ENCODE data around the gene PPA1. TPM values are rescaled to one million over a fixed set of nuclear protein-coding genes. Genes with fewer than 3 reads are reported as not detected.

The PPA1 gene
- total RNA-seq, 4 donors from 2014 or later, result 151 to 209 (median 185) TPM

DNA sequence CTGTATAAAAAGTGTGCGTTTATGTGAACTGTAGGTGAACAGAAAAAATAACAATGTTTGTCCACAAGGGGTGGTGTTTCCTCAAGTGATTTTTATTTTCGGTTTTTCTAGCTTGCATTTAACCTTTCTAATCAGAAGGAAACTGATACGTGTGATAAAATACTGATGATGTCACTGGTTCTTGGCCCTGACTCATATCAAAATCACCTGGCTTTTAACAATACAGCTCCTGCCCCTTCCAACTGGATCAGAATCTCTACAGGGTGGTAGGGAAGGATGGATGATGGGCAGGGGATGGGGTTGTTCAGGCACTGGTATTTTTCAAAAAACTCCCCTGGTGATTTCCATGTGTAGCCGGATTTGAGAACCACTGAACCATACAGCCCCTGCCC, 39.7 kb upstream of the PPA1 start:
- 20 to 23% methylated on average over 4 of the region's 4 CpGs for WGBS, 2 donors
- no peaks in the 10 kb centered on the region for H3K9me3 ChIP-seq
- H3K36me3 ChIP-seq, result no peaks in the 10 kb centered on the region
- TF ChIP-seq POLR2A (IDR thresholded peaks at IDR 0.05), result no peak
- TF ChIP-seq, protein P1, sequence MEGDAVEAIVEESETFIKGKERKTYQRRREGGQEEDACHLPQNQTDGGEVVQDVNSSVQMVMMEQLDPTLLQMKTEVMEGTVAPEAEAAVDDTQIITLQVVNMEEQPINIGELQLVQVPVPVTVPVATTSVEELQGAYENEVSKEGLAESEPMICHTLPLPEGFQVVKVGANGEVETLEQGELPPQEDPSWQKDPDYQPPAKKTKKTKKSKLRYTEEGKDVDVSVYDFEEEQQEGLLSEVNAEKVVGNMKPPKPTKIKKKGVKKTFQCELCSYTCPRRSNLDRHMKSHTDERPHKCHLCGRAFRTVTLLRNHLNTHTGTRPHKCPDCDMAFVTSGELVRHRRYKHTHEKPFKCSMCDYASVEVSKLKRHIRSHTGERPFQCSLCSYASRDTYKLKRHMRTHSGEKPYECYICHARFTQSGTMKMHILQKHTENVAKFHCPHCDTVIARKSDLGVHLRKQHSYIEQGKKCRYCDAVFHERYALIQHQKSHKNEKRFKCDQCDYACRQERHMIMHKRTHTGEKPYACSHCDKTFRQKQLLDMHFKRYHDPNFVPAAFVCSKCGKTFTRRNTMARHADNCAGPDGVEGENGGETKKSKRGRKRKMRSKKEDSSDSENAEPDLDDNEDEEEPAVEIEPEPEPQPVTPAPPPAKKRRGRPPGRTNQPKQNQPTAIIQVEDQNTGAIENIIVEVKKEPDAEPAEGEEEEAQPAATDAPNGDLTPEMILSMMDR (IDR thresholded peaks at IDR 0.05), result peak in 5 of 6 experiments; percentile 17 to 54 (median 35)
- H3K4me1 ChIP-seq, result no peaks in the 10 kb centered on the region
- no peak for DNase-seq
- H3K27me3 ChIP-seq, result no peaks in the 10 kb centered on the region
- no peak overlapping the region for H3K27ac ChIP-seq
- H3K4me3 ChIP-seq (replicated peaks in 1 of 3), result no peak overlapping the region
- intact Hi-C loops (cut with DNase I), result no loop called here

- no peaks in the 10 kb centered on the region for H3K9me3 ChIP-seq
- H3K27ac ChIP-seq, result no peak overlapping the region
- H3K36me3 ChIP-seq, result no peaks in the 10 kb centered on the region
- no peak for TF ChIP-seq POLR2A (IDR thresholded peaks at IDR 0.05)
- TF ChIP-seq, protein P1 (IDR thresholded peaks at IDR 0.05), result no peak
- H3K27me3 ChIP-seq, result no peaks in the 10 kb centered on the region
- no peaks in the 10 kb centered on the region for H3K4me1 ChIP-seq
- intact Hi-C loops (cut with DNase I), result no loop called here
- no peak overlapping the region for H3K4me3 ChIP-seq (replicated peaks in 1 of 3)
- DNase-seq, result no peak
- WGBS, 2 donors, result 73 to 76% methylated on average over 17 of the region's 17 CpGs
These were observed 39.0 kb upstream of the PPA1 start for GRCh38 chr10:70271996-70272924.

DNA sequence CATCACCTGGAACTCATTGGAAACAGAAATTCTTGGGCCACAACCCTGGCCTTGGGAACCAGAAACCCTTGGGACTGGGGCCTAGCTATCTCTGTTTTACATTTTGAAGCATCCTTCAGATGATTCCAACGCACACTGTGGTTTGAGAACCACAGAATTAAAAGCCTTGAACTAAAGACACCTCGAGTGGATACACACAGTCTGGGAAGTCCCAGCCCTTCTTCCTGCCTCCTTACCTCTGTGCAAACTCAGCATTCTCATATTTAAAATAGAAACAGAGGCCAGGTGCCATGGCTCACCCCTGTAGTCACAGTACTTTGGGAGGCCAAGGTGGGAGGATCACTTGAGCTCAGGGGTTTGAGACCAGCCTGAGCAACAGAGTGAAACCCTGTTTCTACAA, 37.7 kb upstream of the PPA1 start:
- Histone ChIP-seq H3K4me1 (no peaks in the 10 kb centered on the region), H3K27me3 (no peaks in the 10 kb centered on the region), H3K27ac (no peak overlapping the region), H3K4me3 (replicated peaks in 1 of 3) (no peak overlapping the region), H3K36me3 (no peaks in the 10 kb centered on the region), H3K9me3 (no peaks in the 10 kb centered on the region)
- TF ChIP-seq POLR2A (IDR thresholded peaks at IDR 0.05), result no peak
- TF ChIP-seq, protein P1 (IDR thresholded peaks at IDR 0.05), result no peak
- no peak for DNase-seq
- WGBS, 2 donors, result 83 to 88% methylated on average over 2 of the region's 2 CpGs
- intact Hi-C loops (cut with DNase I), result no loop called here

GRCh38 chr10:70269741-70270140, 36.5 kb upstream of the PPA1 start:
- H3K27me3 ChIP-seq, result no peaks in the 10 kb centered on the region
- WGBS, 2 donors, result 98 to 99% methylated on average over 3 of the region's 3 CpGs
- no peaks in the 10 kb centered on the region for H3K9me3 ChIP-seq
- no peaks in the 10 kb centered on the region for H3K36me3 ChIP-seq
- intact Hi-C loops (cut with DNase I), result loop anchor here (5.0 kb wide), 1 partner anchor 93 kb away; no protein-coding TSS in a partner anchor
- H3K4me3 ChIP-seq (replicated peaks in 1 of 3), result no peak overlapping the region
- TF ChIP-seq POLR2A (IDR thresholded peaks at IDR 0.05), result no peak
- TF ChIP-seq, protein P1 (IDR thresholded peaks at IDR 0.05), result no peak
- no peaks in the 10 kb centered on the region for H3K4me1 ChIP-seq
- no peak for DNase-seq
- no peak overlapping the region for H3K27ac ChIP-seq

- intact Hi-C loops (cut with DNase I), result loop anchor here (5.0 kb wide), 1 partner anchor 94 kb away; no protein-coding TSS in a partner anchor
- Histone ChIP-seq H3K36me3 (no peaks in the 10 kb centered on the region), H3K27ac (no peak overlapping the region), H3K9me3 (no peaks in the 10 kb centered on the region), H3K27me3 (no peaks in the 10 kb centered on the region), H3K4me3 (replicated peaks in 1 of 3) (no peak overlapping the region), H3K4me1 (no peaks in the 10 kb centered on the region)
- TF ChIP-seq, protein P1 (IDR thresholded peaks at IDR 0.05), result no peak
- TF ChIP-seq POLR2A (IDR thresholded peaks at IDR 0.05), result no peak
- DNase-seq, result no peak
- 90 to 91% methylated on average over 4 of the region's 4 CpGs for WGBS, 2 donors
These were observed 35.1 kb upstream of the PPA1 start for GRCh38 chr10:70268376-70268775.

Data from thyroid gland (tissue), 4 donors.